Activated CD8-positive, alpha-beta T cell treated with anti-CD3 and anti-CD28 coated beads, Interleukin-2, amount 10 ng/mL, durations not matched to agents 7 days and 5 days (primary cell): ENCODE results near the gene MILR1. TPM values are rescaled to one million over a fixed set of nuclear protein-coding genes. Genes with fewer than 3 reads are reported as not detected.
A peak's percentile ranks its signal among the peaks of the same experiment; 100 is the strongest.

Experiments used
- ATAC-seq: fragments of 150-1000 bp; cut with Tn5 transposase; one replicate; pipeline ENCODE4 v1.10.0; 2021; ENCODE audit warnings: moderate library complexity
- CTCF ChIA-PET: fragments of 350-600 bp; sonication (Branson Sonifier 250); formaldehyde crosslinking; loops from one replicate; lab custom pipeline; 2021; ENCODE audit warnings: antibody characterized with exemption; lab: Charles Lee
- POLR2A ChIA-PET: fragments of 350-600 bp; sonication (Branson Sonifier 250); formaldehyde crosslinking; loops from one replicate; lab custom pipeline; 2021; ENCODE audit warnings: antibody characterized with exemption; lab: Charles Lee
- DNase-seq: peaks from one replicate; pipeline ENCODE4 v3.0.0-alpha.2; 2020
- H3K27ac Mint-ChIP-seq: one replicate; pipeline ENCODE4 v1.8.0; 2021; ENCODE audit warnings: mild to moderate bottlenecking, mixed read lengths
- H3K27me3 Mint-ChIP-seq: one replicate; pipeline ENCODE4 v1.8.0; 2021; ENCODE audit warnings: low read depth, mixed read lengths
- H3K36me3 Mint-ChIP-seq: one replicate; pipeline ENCODE4 v1.8.0; 2021; ENCODE audit warnings: low read depth, mixed read lengths
- H3K4me1 Mint-ChIP-seq: one replicate; pipeline ENCODE4 v1.8.0; 2021; ENCODE audit warnings: low read depth, mixed read lengths
- H3K4me3 Mint-ChIP-seq: one replicate; pipeline ENCODE4 v1.8.0; 2021; ENCODE audit warnings: mild to moderate bottlenecking, mixed read lengths
- H3K9me3 Mint-ChIP-seq: one replicate; pipeline ENCODE4 v1.8.0; 2022; ENCODE audit warnings: mixed read lengths; ENCODE audit not compliant: insufficient read depth
- total RNA-seq, 2 experiments: library from RNA; stranded (reverse); gene quantifications; one replicate each; pipeline ENCODE4 v1.2.3, GENCODE V29; 2021

MILR1 gene
- total RNA-seq, 2 experiments from 2014 or later, result 1.7 to 2.3 TPM

DNA sequence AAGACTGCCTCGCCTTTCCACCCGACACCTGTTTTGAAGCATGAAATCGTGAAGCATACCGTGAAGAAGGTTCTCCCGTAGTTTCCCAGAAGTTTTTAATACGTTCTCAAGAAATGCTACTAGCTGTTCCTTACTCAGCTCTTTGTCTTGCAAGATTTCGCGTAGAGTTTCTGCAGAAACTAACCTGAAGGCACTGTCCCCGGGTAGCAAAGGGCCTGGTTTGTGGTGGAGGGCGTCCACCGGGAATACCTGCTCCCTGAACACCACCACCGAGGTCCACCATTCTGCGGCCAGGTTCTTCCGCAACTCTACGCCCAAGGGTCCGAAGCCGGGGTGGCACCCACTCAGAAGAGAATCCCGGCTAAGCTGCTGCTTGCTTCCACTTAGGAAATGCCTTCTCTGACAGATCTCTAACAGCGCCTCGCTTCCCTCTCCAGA, 47.5 kb downstream of the MILR1 start:
- POLR2A ChIA-PET, result interaction anchor here (0.6 to 3.9 kb wide), 13 partner anchors 10 to 154 kb away, joined by 3 to 151 read pairs (median 5); partner anchors contain the start of genes CEP95 and DDX5
- DNase-seq (no peak), ATAC-seq (no peak)
- H3K36me3 Mint-ChIP-seq, result peaks cover 62% of the 10 kb centered on the region
- H3K9me3 Mint-ChIP-seq, result no peaks in the 10 kb centered on the region
- H3K27ac Mint-ChIP-seq, result peak overlapping the region; percentile 98
- H3K27me3 Mint-ChIP-seq, result no peaks in the 10 kb centered on the region
- H3K4me1 Mint-ChIP-seq, result peaks cover 73% of the 10 kb centered on the region
- H3K4me3 Mint-ChIP-seq, result peak overlapping the region; percentile 94
- CTCF ChIA-PET, result interaction anchor here (0.6 to 12.0 kb wide), 15 partner anchors 8 to 240 kb away, joined by 3 to 492 read pairs (median 5); partner anchors contain the start of genes CEP95 and DDX5

DNA sequence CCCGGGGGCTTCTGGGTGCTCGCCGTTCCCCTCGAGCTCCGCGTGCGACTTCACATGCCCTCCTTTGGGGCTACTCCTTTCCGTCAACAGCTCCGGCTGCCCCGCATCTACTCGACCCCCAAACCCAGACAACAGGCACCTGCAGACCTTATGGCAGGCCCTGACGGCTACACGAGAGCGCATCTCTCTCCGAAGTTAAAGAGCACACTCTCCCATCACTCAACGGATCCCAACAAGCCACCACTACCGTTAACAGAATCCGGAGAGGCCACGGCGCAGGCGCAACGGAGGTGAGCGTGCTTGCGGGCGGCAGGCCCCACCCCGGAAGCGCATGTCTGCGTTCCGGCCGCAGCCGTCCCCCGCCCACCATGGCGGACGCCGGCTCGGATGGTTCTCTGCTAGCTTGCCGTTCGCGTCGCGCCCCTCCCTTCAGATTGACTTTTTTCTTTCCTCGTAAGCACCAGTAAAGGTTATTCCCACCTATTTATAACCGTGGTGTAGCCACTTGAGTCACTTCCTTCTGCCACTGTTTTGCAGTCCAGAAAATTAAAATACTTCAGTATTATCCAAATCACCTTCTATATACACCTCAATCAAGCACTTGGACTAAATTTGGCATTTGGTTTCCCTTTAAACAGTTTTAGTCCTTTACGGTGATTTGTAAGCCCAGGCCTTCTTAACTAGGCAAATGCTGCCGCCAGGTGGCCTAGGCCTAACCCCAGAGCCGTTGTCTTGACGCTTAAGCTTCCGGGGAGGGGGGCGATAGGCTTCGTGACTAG, 48.1 kb downstream of the MILR1 start, which contains the start of gene POLG2:
TSS of gene POLG2 (minus strand) at position 269 of the 779 bp plus-strand sequence. CDS start at position 183, 86 bp downstream.
- Mint-ChIP-seq H3K36me3 (peaks cover 64% of the 10 kb centered on the region), H3K4me1 (peaks cover 77% of the 10 kb centered on the region), H3K9me3 (no peaks in the 10 kb centered on the region), H3K27ac (peak within 1 kb of the TSS; percentile 98), H3K27me3 (no peaks in the 10 kb centered on the region), H3K4me3 (peak within 1 kb of the TSS; percentile 94)
- DNase-seq, result peak; percentile 97
- POLR2A ChIA-PET, result interaction anchor here (0.7 to 3.9 kb wide), 16 partner anchors 9 to 476 kb away, joined by 3 to 151 read pairs (median 4); partner anchors contain the start of genes CEP95, DDX5 and ICAM2
- CTCF ChIA-PET, result interaction anchor here (0.7 to 12.0 kb wide), 16 partner anchors 9 to 243 kb away, joined by 3 to 492 read pairs (median 5); partner anchors contain the start of genes CEP95 and DDX5
- ATAC-seq, result peak; percentile 80

DNA sequence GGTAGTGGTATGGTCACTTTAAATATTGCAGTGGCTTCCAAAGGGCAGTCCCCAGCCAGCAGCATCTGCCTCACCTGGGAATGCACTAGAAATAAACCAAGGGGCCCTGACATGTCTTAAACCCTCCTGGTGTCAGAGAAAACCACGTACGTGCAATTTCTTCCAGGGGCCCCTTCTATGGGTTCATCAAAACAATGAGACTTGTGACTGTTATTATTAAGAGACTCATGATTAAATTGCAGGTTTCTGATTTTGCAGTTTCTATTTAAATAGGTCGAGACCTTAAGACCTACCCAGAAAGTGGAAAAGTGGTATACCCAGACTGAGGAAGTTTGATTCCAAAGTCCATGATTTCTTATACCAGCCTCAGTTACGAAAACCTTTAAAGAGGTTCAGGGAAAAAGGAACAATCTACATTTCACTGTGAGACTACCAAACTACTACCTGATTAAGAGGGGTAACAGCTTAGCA, 48.7 kb downstream of the MILR1 start:
- ATAC-seq (no peak), DNase-seq (no peak)
- no peaks in the 10 kb centered on the region for H3K27me3 Mint-ChIP-seq
- peak overlapping the region; percentile 94 for H3K4me3 Mint-ChIP-seq
- peaks cover 80% of the 10 kb centered on the region for H3K4me1 Mint-ChIP-seq
- H3K36me3 Mint-ChIP-seq, result peaks cover 67% of the 10 kb centered on the region
- ChIA-PET POLR2A (interaction anchor here (0.7 to 3.9 kb wide), 11 partner anchors 9 to 477 kb away, joined by 3 to 151 read pairs (median 4); partner anchors contain the start of genes CEP95, DDX5 and ICAM2), CTCF (interaction anchor here (0.7 to 12.0 kb wide), 10 partner anchors 9 to 242 kb away, joined by 3 to 492 read pairs (median 6); partner anchors contain the start of genes CEP95 and DDX5)
- peak overlapping the region; percentile 98 for H3K27ac Mint-ChIP-seq
- H3K9me3 Mint-ChIP-seq, result no peaks in the 10 kb centered on the region

DNA sequence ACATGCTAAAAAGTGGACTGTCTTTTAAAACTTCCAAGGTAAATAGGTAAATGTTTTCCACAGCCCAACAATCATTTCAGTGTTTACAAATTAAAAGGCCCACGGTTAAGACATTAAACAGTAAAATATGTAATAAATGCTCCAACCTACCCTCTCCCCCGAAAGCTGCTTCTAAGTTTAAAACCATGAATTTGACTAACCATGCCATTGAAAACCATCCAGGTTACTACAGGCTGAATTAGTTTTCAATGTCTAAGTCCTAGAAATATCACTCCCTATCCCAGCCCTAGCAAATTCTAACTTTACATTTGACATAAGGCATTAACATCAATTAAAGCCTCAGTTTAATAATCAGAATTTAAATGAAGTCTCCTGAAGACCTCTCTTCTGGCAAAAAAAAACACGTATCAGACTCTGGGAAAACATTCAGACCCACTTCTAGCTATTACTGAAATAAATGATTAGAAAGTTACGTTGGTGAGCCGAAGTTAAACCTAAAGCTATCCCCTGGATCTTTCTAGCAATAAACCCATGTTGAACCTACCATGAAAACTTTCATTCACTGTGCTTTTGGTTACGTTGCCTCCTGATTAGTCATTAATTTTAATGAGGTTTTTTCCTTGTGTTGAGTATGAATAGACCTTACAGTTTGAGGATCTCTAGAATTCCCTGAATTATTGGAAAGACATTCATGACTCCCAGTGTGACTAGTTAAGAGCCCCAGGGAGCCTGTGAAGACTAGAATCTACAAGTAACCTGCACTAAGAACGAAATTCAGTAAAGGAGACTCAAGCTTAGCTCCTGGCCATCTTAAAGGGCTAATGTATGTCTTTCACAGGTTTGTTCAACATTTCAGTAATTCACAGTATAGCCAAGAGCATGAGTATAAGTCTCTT, 49.6 kb downstream of the MILR1 start:
- peak overlapping the region; percentile 32 for H3K27ac Mint-ChIP-seq
- no peak for DNase-seq
- CTCF ChIA-PET, result interaction anchor here (1.8 to 12.0 kb wide), 5 partner anchors 8 to 238 kb away, joined by 4 to 492 read pairs (median 10); partner anchors contain the start of genes CEP95 and DDX5
- H3K27me3 Mint-ChIP-seq, result no peaks in the 10 kb centered on the region
- peaks cover 83% of the 10 kb centered on the region for H3K4me1 Mint-ChIP-seq
- POLR2A ChIA-PET, result interaction anchor here (1.1 to 3.9 kb wide), 5 partner anchors 8 to 160 kb away, joined by 3 to 151 read pairs (median 16); partner anchors contain the start of genes CEP95 and DDX5
- H3K36me3 Mint-ChIP-seq, result peaks cover 73% of the 10 kb centered on the region
- no peak for ATAC-seq
- no peaks in the 10 kb centered on the region for H3K9me3 Mint-ChIP-seq
- H3K4me3 Mint-ChIP-seq, result no peak overlapping the region

DNA sequence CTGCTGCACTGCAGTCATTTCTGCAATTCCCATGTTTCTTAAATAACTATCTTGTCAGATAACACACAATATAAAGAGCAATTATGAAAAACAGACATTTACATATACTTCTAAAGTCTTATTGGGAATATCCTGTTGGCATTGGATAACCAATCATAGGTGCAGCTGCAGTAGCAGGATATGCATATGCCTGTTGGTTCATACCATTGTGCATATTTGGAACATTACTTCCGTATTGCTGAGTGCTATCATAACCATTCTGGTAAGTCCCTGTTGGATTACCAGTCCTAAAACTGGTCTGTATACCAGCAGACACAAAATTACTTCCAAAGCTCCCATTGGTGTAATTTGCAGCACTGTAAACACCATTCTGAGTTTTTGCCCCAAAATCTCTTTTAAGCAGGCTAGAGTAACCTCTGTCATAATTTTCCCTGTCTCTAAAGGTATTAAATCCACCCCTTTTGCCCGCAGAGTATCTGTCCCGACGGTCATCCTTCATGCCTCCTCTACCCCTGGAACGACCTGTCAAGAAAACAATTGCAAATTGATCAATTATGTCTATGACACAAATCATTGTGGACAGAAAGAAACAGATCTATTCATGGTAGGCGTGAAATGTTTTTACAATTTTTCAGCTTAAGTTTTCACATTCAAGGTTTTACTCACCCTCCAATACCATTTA, 51.0 kb downstream of the MILR1 start:
- DNase-seq (no peak), ATAC-seq (no peak)
- ChIA-PET POLR2A (interaction anchor here (0.6 to 3.9 kb wide), 7 partner anchors 6 to 236 kb away, joined by 3 to 151 read pairs (median 3); partner anchors contain the start of genes CEP95 and DDX5), CTCF (interaction anchor here (1.5 to 12.0 kb wide), 2 partner anchors 9 to 75 kb away, joined by 6 to 492 read pairs; no protein-coding TSS in a partner anchor)
- Mint-ChIP-seq H3K27ac (peak overlapping the region; percentile 18), H3K4me1 (peaks cover 82% of the 10 kb centered on the region), H3K4me3 (no peak overlapping the region), H3K27me3 (no peaks in the 10 kb centered on the region), H3K36me3 (peaks cover 78% of the 10 kb centered on the region), H3K9me3 (no peaks in the 10 kb centered on the region)

DNA sequence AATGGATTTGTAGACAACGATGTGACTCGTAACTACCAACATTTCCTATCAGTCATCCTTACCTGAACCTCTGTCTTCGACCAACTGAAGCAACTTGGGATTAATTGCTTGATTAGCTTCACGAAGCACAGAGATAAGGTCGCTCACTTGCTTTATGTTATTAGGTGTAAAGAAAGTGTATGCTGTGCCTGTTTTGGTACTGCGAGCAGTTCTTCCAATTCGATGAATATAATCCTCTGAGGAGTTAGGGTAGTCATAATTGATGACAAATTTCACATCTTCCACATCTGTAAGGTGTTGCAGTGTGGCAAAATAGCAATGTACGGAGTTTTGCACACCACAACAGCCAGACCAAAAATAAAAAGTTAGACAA, 51.6 kb downstream of the MILR1 start:
- ChIA-PET POLR2A (interaction anchor here (0.6 to 0.7 kb wide), 3 partner anchors 75 to 236 kb away, joined by 3 to 5 read pairs (median 4); no protein-coding TSS in a partner anchor), CTCF (interaction anchor here (1.5 kb wide), 1 partner anchor 9 kb away, joined by 6 read pairs; no protein-coding TSS in a partner anchor)
- Mint-ChIP-seq H3K27me3 (no peaks in the 10 kb centered on the region), H3K27ac (no peak overlapping the region), H3K9me3 (no peaks in the 10 kb centered on the region), H3K36me3 (peaks cover 82% of the 10 kb centered on the region), H3K4me3 (no peak overlapping the region), H3K4me1 (peaks cover 79% of the 10 kb centered on the region)
- ATAC-seq (no peak), DNase-seq (no peak)

DNA sequence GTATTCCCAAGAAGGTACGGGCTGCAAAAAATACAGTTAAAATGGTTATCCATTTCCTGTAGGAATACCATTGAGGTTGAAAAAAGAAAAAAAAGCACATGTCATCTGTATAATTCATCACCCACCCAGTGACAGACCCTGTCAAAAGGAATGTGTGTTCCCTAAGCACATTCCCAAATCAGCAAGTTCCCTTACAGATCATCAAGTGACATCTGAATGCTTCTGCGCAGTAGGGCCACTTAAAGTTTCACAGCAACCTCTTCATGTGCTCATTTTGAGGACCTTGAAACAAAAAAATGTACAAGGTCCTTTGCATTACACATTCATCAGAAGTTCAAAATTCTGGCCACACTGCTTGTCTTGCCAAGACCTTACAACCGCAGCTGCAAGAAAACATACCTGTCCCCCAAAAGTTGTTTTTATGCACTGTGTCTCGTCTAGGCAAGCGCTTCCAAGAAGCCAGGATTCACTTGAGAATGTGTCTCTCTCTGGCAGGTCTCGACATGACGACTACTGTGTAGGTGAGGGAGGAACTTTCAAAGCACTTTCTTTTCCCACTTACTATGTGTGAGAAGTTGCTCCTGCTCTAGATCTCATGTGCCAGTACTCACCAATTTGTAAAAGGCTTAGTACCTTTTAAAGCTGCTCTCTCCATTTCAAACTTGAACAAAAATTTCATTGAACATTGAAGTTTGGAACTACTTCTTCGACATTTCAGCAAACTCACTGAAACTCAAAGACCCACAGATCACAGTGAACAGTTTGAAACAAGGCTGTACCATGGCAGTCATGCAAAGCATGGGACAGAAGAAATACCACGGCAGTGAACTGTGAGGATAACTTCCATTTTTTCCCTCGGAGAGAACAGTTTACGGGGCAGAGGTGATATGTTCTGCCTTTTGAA, 52.2 kb downstream of the MILR1 start:
- ATAC-seq (no peak), DNase-seq (no peak)
- peaks cover 83% of the 10 kb centered on the region for H3K36me3 Mint-ChIP-seq
- CTCF ChIA-PET, result interaction anchor here (1.3 to 7.3 kb wide), 4 partner anchors 10 to 81 kb away, joined by 3 to 88 read pairs (median 41); no protein-coding TSS in a partner anchor
- no peaks in the 10 kb centered on the region for H3K27me3 Mint-ChIP-seq
- POLR2A ChIA-PET, result interaction anchor here (0.7 to 1.5 kb wide), 3 partner anchors 9 to 237 kb away, joined by 3 to 9 read pairs (median 3); no protein-coding TSS in a partner anchor
- no peaks in the 10 kb centered on the region for H3K9me3 Mint-ChIP-seq
- H3K4me3 Mint-ChIP-seq, result no peak overlapping the region
- H3K4me1 Mint-ChIP-seq, result peaks cover 75% of the 10 kb centered on the region
- H3K27ac Mint-ChIP-seq, result no peak overlapping the region

DNA sequence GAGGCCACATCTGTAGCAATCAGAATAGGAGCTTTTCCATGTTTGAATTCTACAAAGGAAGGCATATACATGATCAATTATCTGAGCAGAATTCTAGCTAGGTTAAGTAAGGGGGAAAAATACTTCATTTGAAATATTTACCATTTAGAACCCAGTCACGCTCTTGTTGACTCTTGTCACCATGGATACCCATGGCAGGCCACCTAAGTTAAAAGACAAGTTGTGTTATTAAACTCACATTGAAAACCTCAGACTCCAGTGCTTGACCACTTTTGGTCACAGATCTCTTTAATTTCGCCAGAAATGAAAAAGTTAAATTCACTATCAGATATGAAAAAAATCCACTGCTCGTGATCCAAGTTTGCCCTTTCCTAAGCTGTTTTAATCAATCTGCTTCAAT, 53.1 kb downstream of the MILR1 start:
- peaks cover 73% of the 10 kb centered on the region for H3K4me1 Mint-ChIP-seq
- no peaks in the 10 kb centered on the region for H3K27me3 Mint-ChIP-seq
- no peaks in the 10 kb centered on the region for H3K9me3 Mint-ChIP-seq
- POLR2A ChIA-PET, result interaction anchor here (0.6 to 1.5 kb wide), 4 partner anchors 10 to 207 kb away, joined by 3 to 9 read pairs (median 3); no protein-coding TSS in a partner anchor
- peak overlapping the region; percentile 31 for H3K27ac Mint-ChIP-seq
- ATAC-seq (no peak), DNase-seq (no peak)
- peaks cover 80% of the 10 kb centered on the region for H3K36me3 Mint-ChIP-seq
- H3K4me3 Mint-ChIP-seq, result no peak overlapping the region
- CTCF ChIA-PET, result interaction anchor here (1.3 to 7.3 kb wide), 4 partner anchors 11 to 147 kb away, joined by 3 to 88 read pairs (median 42); no protein-coding TSS in a partner anchor

DNA sequence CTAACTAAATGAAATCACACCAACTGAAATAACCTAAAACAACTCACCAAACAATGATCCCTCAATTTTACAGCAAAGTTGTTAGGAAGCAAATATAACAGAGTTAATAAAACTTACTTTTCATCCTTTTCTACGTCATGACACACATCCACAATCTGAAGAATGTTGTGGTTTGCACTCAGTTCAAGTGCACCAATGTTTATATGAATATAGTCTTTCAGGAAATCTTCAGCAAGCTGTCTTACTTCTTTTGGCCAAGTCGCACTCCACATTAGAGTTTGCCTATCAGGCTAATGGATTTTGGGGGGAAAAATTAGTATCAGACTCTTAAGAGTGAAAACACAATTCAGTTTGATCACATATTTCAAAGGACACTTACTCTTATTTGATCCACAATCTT, 53.9 kb downstream of the MILR1 start:
- CTCF ChIA-PET, result interaction anchor here (1.6 to 7.3 kb wide), 3 partner anchors 11 to 146 kb away, joined by 7 to 88 read pairs (median 76); no protein-coding TSS in a partner anchor
- POLR2A ChIA-PET, result interaction anchor here (0.6 to 1.5 kb wide), 3 partner anchors 11 to 206 kb away, joined by 3 to 9 read pairs (median 3); no protein-coding TSS in a partner anchor
- Mint-ChIP-seq H3K4me3 (no peak overlapping the region), H3K27me3 (no peaks in the 10 kb centered on the region), H3K36me3 (peaks cover 80% of the 10 kb centered on the region), H3K27ac (no peak overlapping the region), H3K4me1 (peaks cover 72% of the 10 kb centered on the region), H3K9me3 (no peaks in the 10 kb centered on the region)
- ATAC-seq, result no peak
- no peak for DNase-seq
